NCI-H774 (cell line): ENCODE results near the gene PRKAR1B.
"Not testable (repeated sequence)": the region's sequence is repeated elsewhere in the genome, so short reads cannot be mapped to it uniquely, and the experiment has no call there.

Experiments
- DNase-seq: peaks from one replicate; lab custom pipeline; 2025; lab: John Stamatoyannopoulos, UW

PRKAR1B gene

GRCh38 chr7:556837-557557 lies 170.1 kb downstream of the PRKAR1B start:
- no peak for DNase-seq

- DNase-seq = no peak
Observed at GRCh38 chr7:556291-556826, 170.7 kb downstream of the PRKAR1B start.

- no peak for DNase-seq
Observed at GRCh38 chr7:555551-556160, 171.4 kb downstream of the PRKAR1B start.

- DNase-seq = no peak
Observed at GRCh38 chr7:553636-554111, 173.4 kb downstream of the PRKAR1B start.

- no peak for DNase-seq
Observed at GRCh38 chr7:552868-553635, 174.0 kb downstream of the PRKAR1B start.

- not testable (repeated sequence) for DNase-seq
Observed at GRCh38 chr7:552151-552867, 174.8 kb downstream of the PRKAR1B start.

GRCh38 chr7:551615-551970 lies 175.5 kb downstream of the PRKAR1B start:
- DNase-seq = not testable (repeated sequence)

GRCh38 chr7:550881-551614 lies 176.0 kb downstream of the PRKAR1B start:
- DNase-seq = no peak

GRCh38 chr7:549891-550625 lies 177.0 kb downstream of the PRKAR1B start:
- no peak for DNase-seq

GRCh38 chr7:549066-549890 lies 177.8 kb downstream of the PRKAR1B start:
- no peak for DNase-seq

GRCh38 chr7:548401-548800 lies 178.7 kb downstream of the PRKAR1B start:
- no peak for DNase-seq

- DNase-seq = no peak
Observed at GRCh38 chr7:545470-545869, 181.6 kb downstream of the PRKAR1B start.

GRCh38 chr7:544338-545221 lies 182.5 kb downstream of the PRKAR1B start:
- no peak for DNase-seq

- DNase-seq = no peak
Observed at GRCh38 chr7:543501-544337, 183.4 kb downstream of the PRKAR1B start.

- no peak for DNase-seq
Observed at GRCh38 chr7:542713-543500, 184.2 kb downstream of the PRKAR1B start.

GRCh38 chr7:542131-542712 lies 184.9 kb downstream of the PRKAR1B start:
- DNase-seq = no peak

GRCh38 chr7:541661-542060 lies 185.4 kb downstream of the PRKAR1B start:
- no peak for DNase-seq
